ENCODE data around the gene PPARG.
"Not testable (repeated sequence)": the region's sequence is repeated elsewhere in the genome, so short reads cannot be mapped to it uniquely, and the experiment has no call there.

PPARG gene

GRCh38 chr3:12442654-12443501, 154.0 kb downstream of the PPARG start:
- Histone ChIP-seq H3K27me3 (ENCODE audit: control insufficient read depth in 5 of 5, insufficient read depth in 4 of 5, low read length in 5 of 5) (no peaks in the 10 kb centered on the region), H3K4me3 (ENCODE audit: low read depth in 1 of 5, low read length in 5 of 5) (no peak overlapping the region), H3K9ac (ENCODE audit: low read length in 5 of 5) (no peak overlapping the region), H3K27ac (ENCODE audit: low read depth, low read length) (peak overlapping the region; percentile 3), H3K36me3 (ENCODE audit: control insufficient read depth in 5 of 5, insufficient read depth in 5 of 5, low read length in 5 of 5) (no peaks in the 10 kb centered on the region), H3K9me3 (ENCODE audit: control insufficient read depth in 5 of 5, low read length in 5 of 5) (no peaks in the 10 kb centered on the region), H3K4me1 (ENCODE audit: control insufficient read depth in 5 of 5, insufficient read depth in 5 of 5, low read length in 5 of 5) (peaks cover 0 to 59% (median 51%) of the 10 kb centered on the region in 5 donors)

GRCh38 chr3:12443781-12444522, 155.1 kb downstream of the PPARG start:
- H3K4me3 ChIP-seq (ENCODE audit: low read depth in 1 of 5, low read length in 5 of 5) = no peak overlapping the region
- peaks cover 0 to 56% (median 50%) of the 10 kb centered on the region in 5 donors for H3K4me1 ChIP-seq (ENCODE audit: control insufficient read depth in 5 of 5, insufficient read depth in 5 of 5, low read length in 5 of 5)
- H3K36me3 ChIP-seq (ENCODE audit: control insufficient read depth in 5 of 5, insufficient read depth in 5 of 5, low read length in 5 of 5) = no peaks in the 10 kb centered on the region
- no peaks in the 10 kb centered on the region for H3K27me3 ChIP-seq (ENCODE audit: control insufficient read depth in 5 of 5, insufficient read depth in 4 of 5, low read length in 5 of 5)
- peak overlapping the region; percentile 3 for H3K27ac ChIP-seq (ENCODE audit: low read depth, low read length)
- H3K9me3 ChIP-seq (ENCODE audit: control insufficient read depth in 5 of 5, low read length in 5 of 5) = peaks cover 0 to 3% (median 0%) of the 10 kb centered on the region in 5 donors
- no peak overlapping the region for H3K9ac ChIP-seq (ENCODE audit: low read length in 5 of 5)

GRCh38 chr3:12444582-12445471, 156.0 kb downstream of the PPARG start:
- Histone ChIP-seq H3K27ac (ENCODE audit: low read depth, low read length) (peak overlapping the region; percentile 3), H3K9ac (ENCODE audit: low read length in 5 of 5) (no peak overlapping the region), H3K4me3 (ENCODE audit: low read depth in 1 of 5, low read length in 5 of 5) (no peak overlapping the region), H3K9me3 (ENCODE audit: control insufficient read depth in 5 of 5, low read length in 5 of 5) (peaks cover 0 to 3% (median 0%) of the 10 kb centered on the region in 5 donors), H3K27me3 (ENCODE audit: control insufficient read depth in 5 of 5, insufficient read depth in 4 of 5, low read length in 5 of 5) (no peaks in the 10 kb centered on the region), H3K36me3 (ENCODE audit: control insufficient read depth in 5 of 5, insufficient read depth in 5 of 5, low read length in 5 of 5) (no peaks in the 10 kb centered on the region), H3K4me1 (ENCODE audit: control insufficient read depth in 5 of 5, insufficient read depth in 5 of 5, low read length in 5 of 5) (peaks cover 0 to 47% (median 44%) of the 10 kb centered on the region in 5 donors)

- Histone ChIP-seq H3K4me3 (ENCODE audit: low read depth in 1 of 5, low read length in 5 of 5) (no peak overlapping the region), H3K27me3 (ENCODE audit: control insufficient read depth in 5 of 5, insufficient read depth in 4 of 5, low read length in 5 of 5) (no peaks in the 10 kb centered on the region), H3K4me1 (ENCODE audit: control insufficient read depth in 5 of 5, insufficient read depth in 5 of 5, low read length in 5 of 5) (peaks cover 0 to 47% (median 44%) of the 10 kb centered on the region in 5 donors), H3K36me3 (ENCODE audit: control insufficient read depth in 5 of 5, insufficient read depth in 5 of 5, low read length in 5 of 5) (no peaks in the 10 kb centered on the region), H3K9ac (ENCODE audit: low read length in 5 of 5) (no peak overlapping the region), H3K9me3 (ENCODE audit: control insufficient read depth in 5 of 5, low read length in 5 of 5) (peaks cover 0 to 3% (median 0%) of the 10 kb centered on the region in 5 donors), H3K27ac (ENCODE audit: low read depth, low read length) (no peak overlapping the region)
These were observed 156.8 kb downstream of the PPARG start for GRCh38 chr3:12445523-12446240.

GRCh38 chr3:12446298-12446697, 157.4 kb downstream of the PPARG start:
- Histone ChIP-seq H3K9me3 (ENCODE audit: control insufficient read depth in 5 of 5, low read length in 5 of 5) (peaks cover 0 to 3% (median 0%) of the 10 kb centered on the region in 5 donors), H3K4me1 (ENCODE audit: control insufficient read depth in 5 of 5, insufficient read depth in 5 of 5, low read length in 5 of 5) (peaks cover 0 to 47% (median 44%) of the 10 kb centered on the region in 5 donors), H3K27me3 (ENCODE audit: control insufficient read depth in 5 of 5, insufficient read depth in 4 of 5, low read length in 5 of 5) (no peaks in the 10 kb centered on the region), H3K36me3 (ENCODE audit: control insufficient read depth in 5 of 5, insufficient read depth in 5 of 5, low read length in 5 of 5) (no peaks in the 10 kb centered on the region), H3K9ac (ENCODE audit: low read length in 5 of 5) (no peak overlapping the region), H3K27ac (ENCODE audit: low read depth, low read length) (no peak overlapping the region), H3K4me3 (ENCODE audit: low read depth in 1 of 5, low read length in 5 of 5) (no peak overlapping the region)

GRCh38 chr3:12447075-12447474, 158.2 kb downstream of the PPARG start:
- H3K4me1 ChIP-seq (ENCODE audit: control insufficient read depth in 5 of 5, insufficient read depth in 5 of 5, low read length in 5 of 5) = peaks cover 0 to 47% (median 43%) of the 10 kb centered on the region in 5 donors
- no peaks in the 10 kb centered on the region for H3K27me3 ChIP-seq (ENCODE audit: control insufficient read depth in 5 of 5, insufficient read depth in 4 of 5, low read length in 5 of 5)
- H3K9me3 ChIP-seq (ENCODE audit: control insufficient read depth in 5 of 5, low read length in 5 of 5) = peaks cover 0 to 7% (median 0%) of the 10 kb centered on the region in 5 donors
- no peak overlapping the region for H3K27ac ChIP-seq (ENCODE audit: low read depth, low read length)
- H3K4me3 ChIP-seq (ENCODE audit: low read depth in 1 of 5, low read length in 5 of 5) = no peak overlapping the region
- H3K9ac ChIP-seq (ENCODE audit: low read length in 5 of 5) = no peak overlapping the region
- H3K36me3 ChIP-seq (ENCODE audit: control insufficient read depth in 5 of 5, insufficient read depth in 5 of 5, low read length in 5 of 5) = no peaks in the 10 kb centered on the region

GRCh38 chr3:12448404-12449202, 159.7 kb downstream of the PPARG start:
- H3K27ac ChIP-seq (ENCODE audit: low read depth, low read length); H3K9me3 ChIP-seq (ENCODE audit: control insufficient read depth in 5 of 5, low read length in 5 of 5); H3K36me3 ChIP-seq (ENCODE audit: control insufficient read depth in 5 of 5, insufficient read depth in 5 of 5, low read length in 5 of 5); H3K27me3 ChIP-seq (ENCODE audit: control insufficient read depth in 5 of 5, insufficient read depth in 4 of 5, low read length in 5 of 5); H3K4me3 ChIP-seq (ENCODE audit: low read depth in 1 of 5, low read length in 5 of 5); H3K9ac ChIP-seq (ENCODE audit: low read length in 5 of 5): not testable (repeated sequence)
- H3K4me1 ChIP-seq (ENCODE audit: control insufficient read depth in 5 of 5, insufficient read depth in 5 of 5, low read length in 5 of 5) = peaks cover 2 to 46% (median 38%) of the 10 kb centered on the region in 5 donors

GRCh38 chr3:12449889-12450682, 161.2 kb downstream of the PPARG start:
- Histone ChIP-seq H3K27ac (ENCODE audit: low read depth, low read length) (peak overlapping the region; percentile 3), H3K4me3 (ENCODE audit: low read depth in 1 of 5, low read length in 5 of 5) (no peak overlapping the region), H3K27me3 (ENCODE audit: control insufficient read depth in 5 of 5, insufficient read depth in 4 of 5, low read length in 5 of 5) (no peaks in the 10 kb centered on the region), H3K36me3 (ENCODE audit: control insufficient read depth in 5 of 5, insufficient read depth in 5 of 5, low read length in 5 of 5) (no peaks in the 10 kb centered on the region), H3K9me3 (ENCODE audit: control insufficient read depth in 5 of 5, low read length in 5 of 5) (peaks cover 0 to 7% (median 0%) of the 10 kb centered on the region in 5 donors), H3K9ac (ENCODE audit: low read length in 5 of 5) (no peak overlapping the region), H3K4me1 (ENCODE audit: control insufficient read depth in 5 of 5, insufficient read depth in 5 of 5, low read length in 5 of 5) (peaks cover 2 to 42% (median 30%) of the 10 kb centered on the region in 5 donors)
